HL-60/S4 (cell line): ENCODE data around the gene TMEM38A.
"Not testable (repeated sequence)": the region's sequence is repeated elsewhere in the genome, so short reads cannot be mapped to it uniquely, and the experiment has no call there.

Experiments
- in situ Hi-C: fragments of 300-500 bp; cut with MboI; formaldehyde crosslinking; loops from 2 replicates; pipeline ENCODE4 v1.14.3; 2022; ENCODE audit warnings: low sequenced_read_pairs

Gene TMEM38A

DNA sequence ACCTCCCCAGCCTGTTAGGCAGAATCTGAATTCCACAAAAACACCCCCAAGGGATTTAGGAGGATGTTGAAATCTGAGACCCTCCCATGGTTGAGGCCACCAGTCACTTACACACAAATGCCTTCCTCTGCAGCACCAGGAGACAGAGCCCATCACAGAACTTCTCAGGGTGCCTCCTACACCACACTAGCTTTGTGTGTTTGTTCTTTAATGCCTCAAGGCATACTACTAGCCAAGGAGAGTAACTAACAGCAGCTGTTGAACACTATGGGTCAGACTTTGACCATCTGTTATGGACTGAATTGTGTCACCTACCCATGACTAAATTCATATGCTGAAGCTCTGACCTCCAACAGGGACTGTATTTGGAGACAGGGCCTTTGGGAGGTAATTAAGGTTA is 23.4 kb upstream of the TMEM38A start:
- in situ Hi-C loops, result no loop called here

DNA sequence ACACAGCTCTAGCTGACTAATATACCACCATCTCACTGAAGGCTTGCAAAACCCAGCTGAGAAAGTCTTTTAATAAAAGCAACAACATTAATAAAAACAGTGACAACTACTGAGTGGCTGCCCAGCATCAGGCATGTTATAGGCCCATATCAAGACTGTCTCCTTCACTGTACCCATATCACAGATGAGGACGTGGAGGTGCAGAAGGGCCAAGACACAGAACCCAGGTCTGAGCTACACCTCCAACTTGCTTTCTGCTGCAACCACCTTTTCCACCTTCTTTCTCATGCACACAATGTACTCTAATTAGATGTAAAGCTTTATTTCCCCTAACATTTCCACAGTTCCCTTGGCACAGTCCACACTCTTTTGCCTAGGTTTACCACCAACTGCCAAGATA is 22.3 kb upstream of the TMEM38A start:
- in situ Hi-C loops, result no loop called here

DNA sequence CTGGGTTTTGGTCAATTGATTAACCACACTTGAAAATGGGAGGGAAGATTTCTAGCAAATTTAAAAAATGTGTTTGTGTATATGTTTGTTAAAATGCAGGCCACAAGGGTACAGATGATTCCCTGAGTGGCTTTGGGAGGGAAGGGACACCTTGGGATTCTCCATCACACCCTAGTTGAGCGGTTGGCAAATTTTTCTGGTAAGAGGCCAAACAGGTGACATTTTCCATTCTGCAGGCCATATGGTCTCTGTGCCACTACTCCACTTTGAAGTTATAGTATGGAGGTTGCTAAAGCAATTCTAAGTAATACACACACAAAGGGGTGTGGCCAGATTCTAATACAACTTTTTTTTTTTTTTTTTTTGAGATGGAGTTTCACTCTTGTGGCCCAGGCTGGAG is 20.0 kb upstream of the TMEM38A start:
- in situ Hi-C loops, result no loop called here

DNA sequence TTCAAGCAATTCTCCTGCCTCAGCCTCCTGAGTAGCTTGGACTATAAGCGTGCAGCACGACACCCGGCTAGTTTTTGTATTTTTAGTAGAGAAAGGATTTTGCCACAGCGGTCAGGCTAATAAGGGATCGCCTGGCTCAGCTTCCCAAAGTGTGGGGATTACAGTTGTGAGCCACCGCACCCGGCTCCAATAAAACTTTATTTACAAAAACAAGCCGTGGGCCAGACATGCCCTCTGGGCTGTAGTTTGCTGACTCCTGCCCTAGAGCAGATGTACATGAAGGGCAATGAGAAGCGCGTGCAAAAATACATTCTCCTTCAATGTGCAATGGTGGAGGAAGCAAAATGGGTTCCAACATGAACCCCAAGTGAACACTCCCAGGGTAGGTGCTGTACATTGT is 19.2 kb upstream of the TMEM38A start:
- in situ Hi-C loops, result no loop called here

DNA sequence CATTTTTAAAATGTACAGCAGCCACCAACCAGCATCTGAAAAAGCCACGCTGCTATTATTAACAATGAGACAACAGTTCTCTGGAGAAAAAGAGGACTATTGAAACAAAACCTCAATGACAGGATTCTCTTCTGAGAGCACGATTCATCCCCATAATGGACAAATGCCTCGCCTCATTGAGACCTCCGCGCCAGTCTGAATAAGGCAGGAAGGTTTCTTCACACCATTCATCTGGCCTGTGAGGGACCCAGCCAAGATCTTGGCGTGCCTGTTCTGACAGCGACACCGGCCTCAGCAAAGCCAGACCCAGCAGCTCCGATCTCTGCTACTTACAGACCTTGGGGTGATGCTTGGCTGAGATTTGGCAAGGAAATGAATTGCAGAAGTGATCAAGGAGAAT is 15.8 kb upstream of the TMEM38A start:
- in situ Hi-C loops, result no loop called here

DNA sequence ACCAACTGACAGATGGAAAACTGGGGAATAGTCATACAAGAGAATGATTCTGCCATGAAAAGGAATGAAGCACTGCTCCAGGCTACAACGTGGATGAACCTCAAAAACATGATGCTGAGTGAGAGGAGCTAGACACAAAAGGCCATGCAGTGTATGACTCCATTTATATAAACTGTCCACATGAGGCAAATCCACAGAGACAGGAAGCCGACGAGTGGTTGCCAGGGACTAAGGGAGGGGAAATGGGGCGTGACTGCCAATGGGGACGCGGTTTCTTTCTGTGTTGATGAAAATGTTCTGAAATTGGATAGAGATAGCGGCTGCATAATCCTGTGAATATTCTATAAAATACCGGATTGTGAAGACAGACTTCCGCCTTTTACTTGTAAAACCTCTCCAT is 11.2 kb upstream of the TMEM38A start:
- in situ Hi-C loops, result no loop called here

DNA sequence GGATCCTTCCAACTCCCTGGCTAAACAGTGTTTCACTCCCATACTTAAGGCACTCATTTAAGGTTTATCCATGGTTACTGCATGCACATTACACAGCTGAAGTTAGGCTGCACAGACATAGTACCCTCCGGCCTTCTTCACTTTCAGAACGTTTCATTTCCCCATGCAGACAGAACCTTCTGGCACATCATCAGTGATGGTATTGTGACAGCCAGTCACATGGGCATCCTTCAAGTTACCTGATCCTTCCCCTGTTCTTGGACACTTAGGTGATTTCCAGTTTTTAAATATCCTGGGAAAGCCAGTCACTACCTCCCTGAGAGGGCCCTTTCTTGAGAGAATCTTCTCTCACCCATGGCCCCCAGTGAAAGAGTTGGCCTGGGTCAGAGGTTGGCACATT is 10.1 kb upstream of the TMEM38A start:
- in situ Hi-C loops, result no loop called here

DNA sequence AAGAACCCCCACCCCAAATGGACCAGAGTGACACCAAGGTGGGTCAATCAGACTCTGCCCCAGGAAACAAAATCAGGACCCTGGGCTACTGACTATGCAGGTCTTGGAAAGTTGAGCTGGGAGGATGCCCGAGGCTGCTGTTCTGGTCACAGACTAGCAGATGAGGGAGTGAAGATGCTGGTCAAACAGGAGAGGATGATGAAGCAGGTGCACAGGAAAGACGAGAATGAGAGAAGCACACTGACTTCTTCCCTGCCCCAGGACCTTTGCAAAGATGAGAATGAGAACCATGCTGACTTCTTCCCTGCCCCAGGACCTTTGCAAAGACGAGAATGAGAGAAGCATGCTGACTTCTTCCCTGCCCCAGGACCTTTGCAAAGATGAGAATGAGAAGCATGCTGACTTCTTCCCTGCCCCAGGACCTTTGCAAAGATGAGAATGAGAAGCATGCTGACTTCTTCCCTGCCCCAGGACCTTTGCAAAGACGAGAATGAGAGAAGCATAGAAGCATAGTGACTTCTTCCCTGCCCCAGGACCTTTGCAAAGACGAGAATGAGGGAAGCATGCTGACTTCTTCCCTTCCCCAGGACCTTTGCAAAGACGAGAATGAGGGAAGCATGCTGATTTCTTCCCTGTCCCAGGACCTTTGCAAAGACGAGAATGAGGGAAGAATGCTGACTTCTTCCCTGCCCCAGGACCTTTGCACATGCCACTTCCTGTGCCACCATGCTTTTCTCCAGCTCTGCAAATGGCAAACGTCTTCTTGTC is 9.3 kb upstream of the TMEM38A start:
- in situ Hi-C loops, result not testable (repeated sequence)

DNA sequence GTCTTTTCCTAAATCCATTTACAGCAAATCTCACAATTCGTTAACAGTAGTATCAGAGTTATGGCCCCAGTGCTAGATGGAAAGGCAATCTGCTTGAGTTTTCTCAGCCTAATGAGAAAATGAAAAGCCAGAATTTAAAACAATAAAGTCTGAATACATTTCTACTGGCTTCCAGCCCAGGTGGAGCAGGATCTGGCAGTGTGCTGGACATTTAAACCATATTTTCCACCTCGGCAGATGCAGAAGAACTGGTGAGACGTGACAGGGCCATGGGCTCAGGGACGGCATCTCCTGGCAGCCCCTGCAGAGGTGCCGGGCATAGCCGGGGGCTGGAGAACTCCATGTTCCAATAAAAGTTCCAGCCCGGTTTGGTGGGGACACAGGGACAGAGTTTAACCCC is 8.1 kb upstream of the TMEM38A start:
- in situ Hi-C loops, result no loop called here

DNA sequence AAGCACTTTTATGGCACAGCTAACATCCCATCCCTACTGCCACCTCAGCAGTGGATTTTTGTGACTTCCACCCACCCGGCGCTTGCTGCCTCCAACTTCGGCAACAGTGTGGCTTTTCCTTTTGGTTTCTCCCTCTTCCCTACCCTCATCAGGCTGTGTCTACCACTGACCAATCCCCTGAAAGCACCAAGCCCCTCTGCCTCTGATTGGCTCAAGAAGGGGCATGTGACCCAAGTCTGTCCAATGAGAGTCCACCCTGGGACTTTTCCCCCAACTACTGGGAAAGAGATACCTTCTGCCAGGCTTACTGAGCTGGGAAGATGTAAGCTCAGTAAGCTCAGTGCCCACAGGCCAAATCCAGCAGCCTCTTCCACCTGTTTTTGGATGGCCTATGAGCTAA is 6.8 kb upstream of the TMEM38A start:
- in situ Hi-C loops, result no loop called here

DNA sequence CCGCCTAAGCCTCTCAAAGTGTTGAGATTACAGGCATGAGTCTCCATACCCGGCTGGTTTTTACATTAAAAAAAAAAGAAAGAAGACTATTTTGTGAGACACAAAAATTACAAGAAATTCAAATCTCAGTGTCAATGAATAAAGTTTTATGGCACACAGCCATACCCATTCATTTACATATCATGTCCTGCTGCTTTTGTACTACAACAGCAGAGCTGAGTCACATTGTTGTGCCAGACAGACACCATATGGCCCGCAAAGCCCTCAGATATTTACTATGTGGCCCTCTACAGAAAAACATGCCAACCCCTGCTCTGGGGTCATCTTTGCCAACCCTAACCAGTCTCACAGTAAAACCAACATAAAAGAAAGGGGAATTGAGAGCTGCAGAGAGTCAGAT is 6.3 kb upstream of the TMEM38A start:
- in situ Hi-C loops, result no loop called here

DNA sequence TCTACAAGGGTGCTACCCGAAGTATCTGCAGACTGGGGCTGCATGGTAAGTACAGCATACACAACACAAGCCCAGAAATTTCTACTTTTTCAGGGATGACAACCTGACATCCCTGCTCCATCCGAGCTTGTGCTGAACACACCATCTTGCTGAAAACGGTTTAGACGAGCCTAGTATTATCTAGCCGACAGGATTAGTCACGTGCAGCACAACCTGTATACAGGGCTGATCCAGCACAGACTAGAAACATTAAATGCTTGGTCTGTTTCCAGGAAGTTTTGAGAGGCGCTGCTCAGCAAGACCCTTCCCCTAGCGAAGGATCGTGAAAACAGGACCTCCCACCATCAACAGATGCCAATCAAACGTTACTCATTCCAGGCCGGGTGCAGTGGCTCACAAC is 5.2 kb upstream of the TMEM38A start:
- in situ Hi-C loops, result no loop called here

DNA sequence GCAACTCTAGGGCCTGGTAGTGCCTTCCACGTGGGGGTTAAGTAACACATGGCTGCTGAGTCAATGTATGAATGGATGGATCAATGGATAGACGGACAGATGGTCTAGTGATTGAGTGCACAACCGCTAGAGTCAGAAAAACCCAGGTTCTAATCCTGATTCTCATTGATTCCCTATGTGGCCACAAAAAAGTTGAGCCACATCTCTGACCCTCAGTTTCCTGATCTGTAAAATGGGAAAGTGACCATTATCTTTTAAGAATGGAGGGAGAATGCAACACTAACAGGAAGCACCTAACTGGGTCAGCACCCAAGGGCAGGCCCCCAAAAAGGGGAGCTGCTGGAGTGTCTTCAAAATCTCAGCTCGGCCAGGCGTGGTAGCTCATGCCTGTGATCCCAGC is 3.6 kb upstream of the TMEM38A start:
- in situ Hi-C loops, result no loop called here

DNA sequence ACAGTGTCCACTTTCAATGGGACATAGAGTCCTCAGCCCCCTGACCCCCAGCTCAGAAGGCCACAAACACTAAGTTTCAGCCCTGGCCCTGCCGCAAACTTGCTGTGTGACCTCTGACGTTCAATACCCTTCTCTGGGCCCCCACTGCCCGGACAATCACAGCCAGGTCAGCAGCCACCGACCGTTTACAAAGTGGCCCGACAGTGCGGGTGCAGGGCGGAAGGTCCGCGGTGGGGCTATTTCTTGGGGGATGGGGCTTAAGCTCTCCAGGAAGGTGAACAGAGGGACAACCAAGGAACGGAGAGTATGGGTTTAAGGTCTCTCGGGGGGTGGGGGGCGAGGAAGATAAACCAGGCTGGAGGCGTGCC is 1.5 kb upstream of the TMEM38A start:
- in situ Hi-C loops, result no loop called here

DNA sequence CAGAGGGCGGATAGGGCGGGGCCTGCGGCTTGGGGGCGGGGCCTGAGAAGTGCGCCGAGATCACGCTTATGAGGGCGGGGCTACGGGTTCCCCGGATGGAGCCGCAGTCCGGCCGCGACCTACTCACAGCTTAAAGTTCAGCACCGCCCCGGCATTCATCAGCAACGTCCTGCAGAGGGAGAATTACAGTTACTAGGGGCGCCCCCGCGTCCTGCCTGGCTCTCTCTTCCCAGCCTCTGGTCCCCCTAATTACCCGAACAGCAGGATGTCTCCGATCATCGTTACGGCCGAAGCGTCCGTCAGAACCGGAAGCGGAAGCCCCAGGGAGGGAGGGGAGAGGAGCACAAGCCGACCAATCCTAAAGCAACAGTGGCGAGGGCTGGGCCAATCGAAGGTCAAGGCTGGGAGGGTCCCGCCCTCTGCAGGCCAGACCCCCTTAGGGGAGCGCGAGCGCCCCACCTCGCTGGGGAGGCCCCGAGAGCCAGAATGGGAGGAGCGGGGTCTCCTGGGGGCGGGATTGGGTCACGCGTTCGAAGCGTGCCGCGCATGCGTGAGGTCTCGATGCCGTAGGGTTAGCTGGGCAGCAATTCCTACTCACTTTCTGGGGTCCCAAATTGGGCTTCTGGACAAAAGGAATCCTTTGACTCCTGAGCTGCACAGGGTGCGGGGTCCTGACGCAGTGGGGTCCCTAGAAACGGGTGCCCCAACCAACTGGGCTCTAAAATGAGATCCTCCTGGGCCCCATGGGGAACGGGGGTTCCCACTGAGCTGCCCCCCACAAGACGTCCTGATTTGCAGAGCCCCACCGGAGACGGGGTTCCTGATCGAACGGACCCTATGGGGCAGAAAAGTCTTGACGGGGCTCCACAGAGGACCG is 869 bp upstream of the TMEM38A start, which contains the start of gene SMIM7:
SMIM7 (minus strand) TSS at position 313 of the 877 bp plus-strand sequence; CDS start at position 279, 34 bp downstream.
- in situ Hi-C loops, result no loop called here

DNA sequence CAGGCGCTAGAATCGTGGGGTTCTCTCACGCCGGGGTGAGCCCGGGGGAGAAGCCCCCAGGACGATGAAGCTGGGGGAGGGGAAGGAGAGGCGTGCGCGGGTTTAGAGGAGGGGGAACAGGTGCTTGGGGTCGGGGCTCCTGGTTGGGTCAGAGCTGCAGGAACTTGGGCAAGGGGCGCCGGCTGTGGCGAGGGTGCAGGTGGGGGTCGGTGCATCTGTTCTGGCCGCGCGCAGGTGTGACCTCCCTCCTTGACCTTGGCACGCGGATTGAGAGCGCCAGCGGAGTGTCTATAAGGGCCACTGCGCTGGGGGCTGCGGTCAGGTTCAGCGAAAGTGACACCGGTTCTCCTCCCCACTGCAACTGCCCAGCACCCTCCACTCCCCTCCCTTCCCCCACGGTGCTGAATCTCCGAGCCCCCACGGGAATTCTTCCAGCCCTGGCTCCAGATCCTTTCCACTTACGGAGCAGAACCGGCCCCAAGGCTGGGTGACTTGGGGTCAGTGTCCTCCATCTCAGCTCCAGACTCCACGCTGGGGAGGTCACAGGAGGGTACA is 618 bp downstream of the TMEM38A start:
- in situ Hi-C loops, result no loop called here

DNA sequence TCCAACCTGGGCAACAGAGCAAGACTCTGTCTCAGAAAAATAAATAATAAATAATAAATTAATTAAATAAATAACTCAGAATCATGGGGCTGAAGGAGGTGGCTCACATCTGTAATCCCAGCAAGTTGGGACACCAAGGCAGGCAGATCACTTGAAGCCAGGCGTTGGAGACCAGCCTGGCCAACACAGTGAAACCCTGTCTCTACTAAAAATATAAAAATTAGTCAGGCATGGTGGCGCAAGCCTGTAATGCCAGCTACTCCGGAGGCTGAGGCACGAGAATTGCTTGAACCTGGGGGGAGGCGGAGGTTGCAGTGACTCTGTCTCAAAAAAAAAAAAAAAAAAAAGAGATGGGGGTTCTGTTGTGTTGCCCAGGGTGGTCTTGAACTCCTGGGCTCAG is 7.2 kb downstream of the TMEM38A start:
- in situ Hi-C loops, result no loop called here

DNA sequence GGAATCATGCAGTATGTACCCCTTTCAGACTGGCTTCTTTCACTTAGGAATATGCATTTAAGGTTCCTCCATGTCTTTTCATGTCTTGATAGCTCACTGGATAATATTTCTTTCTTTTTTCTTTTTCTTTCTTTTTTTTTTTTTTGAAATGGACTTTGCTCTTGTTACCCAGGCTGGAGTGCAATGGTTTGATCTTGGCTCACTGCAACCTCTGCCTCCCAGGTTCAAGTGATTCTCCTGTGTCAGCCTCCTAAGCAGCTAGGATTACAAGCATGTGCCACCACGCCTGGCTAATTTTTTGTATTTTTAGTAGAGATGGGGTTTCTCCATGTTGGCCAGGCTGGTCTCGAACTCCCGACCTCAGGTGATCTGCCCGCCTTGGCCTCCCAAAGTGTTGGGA is 7.8 kb downstream of the TMEM38A start:
- in situ Hi-C loops, result not testable (repeated sequence)

DNA sequence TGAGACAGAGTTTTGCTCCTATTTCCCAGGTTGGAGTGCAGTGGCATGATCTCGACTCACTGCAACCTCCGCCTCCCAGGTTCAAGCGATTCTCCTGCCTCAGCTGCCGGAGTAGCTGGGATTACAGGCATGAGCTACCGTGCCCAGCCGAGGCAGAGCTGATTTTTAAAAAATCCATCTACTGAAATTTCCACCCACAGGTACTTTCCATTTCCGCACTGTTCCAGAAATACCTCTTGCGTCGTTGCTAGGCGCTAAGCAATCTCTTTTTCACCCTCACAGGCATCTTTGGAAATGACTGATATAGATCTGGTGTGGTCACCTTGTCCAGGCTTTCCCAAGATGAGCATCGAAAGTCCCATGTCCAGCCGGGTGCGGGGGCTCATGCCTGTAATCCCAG is 9.4 kb downstream of the TMEM38A start:
- in situ Hi-C loops, result no loop called here

DNA sequence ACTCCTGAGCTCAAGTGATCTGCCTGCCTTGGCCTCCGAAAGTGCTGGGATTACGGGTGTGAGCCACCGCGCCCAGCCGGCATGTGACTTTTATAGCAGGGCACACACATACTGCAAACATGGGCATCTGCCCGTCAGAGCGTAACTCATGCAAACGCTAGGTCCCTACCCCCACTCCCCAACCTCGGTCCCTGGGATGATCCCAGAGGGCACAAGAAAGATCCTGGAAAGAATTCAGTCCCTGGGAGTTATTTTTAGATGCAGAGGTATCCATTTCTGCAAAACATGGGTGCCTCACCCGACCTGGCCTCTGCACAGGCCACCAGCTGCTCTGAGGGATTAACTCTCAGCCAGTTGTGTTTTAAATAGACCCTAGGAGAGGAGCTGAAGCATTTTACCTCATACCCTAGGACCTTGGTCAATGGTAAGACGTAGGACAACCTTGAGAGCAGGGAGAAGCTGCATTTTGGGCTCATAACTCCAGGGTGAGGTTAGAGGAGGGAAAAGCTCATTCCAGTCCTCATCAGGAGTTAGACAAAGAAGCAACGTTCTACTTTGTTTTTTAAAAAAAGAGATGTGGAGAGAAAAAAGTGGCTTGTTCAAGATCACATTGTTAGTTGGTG is 10.8 kb downstream of the TMEM38A start:
- in situ Hi-C loops, result no loop called here

DNA sequence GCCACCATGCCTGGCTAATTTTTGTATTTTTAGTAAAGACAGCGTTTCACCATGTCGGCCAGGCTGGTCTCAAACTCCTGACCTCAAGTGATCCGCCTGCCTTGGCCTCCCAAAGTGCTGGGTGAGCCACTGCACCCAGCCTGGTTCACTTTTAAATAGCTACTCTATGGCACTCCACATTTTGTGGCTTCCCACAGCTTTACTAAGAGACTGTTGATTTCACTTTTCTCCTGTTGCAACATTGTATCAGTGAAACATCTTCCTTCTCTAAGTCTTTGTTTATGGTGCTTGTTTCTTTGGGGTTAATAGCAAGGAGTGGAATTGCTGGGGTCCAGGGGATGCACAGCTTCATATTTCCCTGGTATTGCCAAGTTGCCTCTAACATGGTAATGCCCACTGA is 12.3 kb downstream of the TMEM38A start:
- in situ Hi-C loops, result no loop called here

DNA sequence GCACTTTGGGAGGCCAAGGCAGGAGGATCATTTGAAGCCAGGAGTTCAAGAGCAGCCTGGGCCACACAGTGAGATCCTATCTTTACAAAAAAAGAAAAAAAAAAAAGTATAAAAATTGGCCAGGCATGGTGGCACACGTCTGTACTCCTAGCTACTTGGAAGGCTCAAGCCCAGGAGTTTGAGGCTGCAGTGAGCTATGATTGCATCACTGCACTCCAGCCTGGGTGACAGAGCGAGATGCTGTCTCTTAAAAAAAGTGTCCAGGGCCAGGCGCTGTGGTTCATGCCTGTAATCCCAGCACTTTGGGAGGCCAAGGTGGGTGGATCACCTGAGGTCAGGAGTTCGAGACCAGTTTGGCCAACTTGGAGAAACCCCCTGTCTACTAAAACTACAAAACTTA is 12.9 kb downstream of the TMEM38A start:
- in situ Hi-C loops, result not testable (repeated sequence)
